Peyer's patch (tissue), 4 donors: ENCODE measurements around the gene L3MBTL1.

Experiments
- CTCF ChIP-seq, 6 experiments: fragments of 450-650 bp in 4 of 6; fragments of 200-600 bp in 2 of 6; sonication (generic) in 1 of 6; IDR thresholded peaks; one replicate each; pipeline ENCODE4 v1.5.1; 2017 to 2019; ENCODE audit warnings: antibody characterized with exemption in 6 of 6, mild to moderate bottlenecking in 3 of 6, moderate library complexity in 1 of 6
- POLR2A ChIP-seq, 2 donors: fragments of 450-650 bp; IDR thresholded peaks; one replicate each; pipeline ENCODE4 v1.5.1; 2017; ENCODE audit warnings: antibody characterized with exemption in 2 of 2, mild to moderate bottlenecking in 2 of 2, moderate library complexity in 2 of 2

- TF ChIP-seq CTCF (IDR thresholded peaks at IDR 0.05) (no peak), POLR2A (IDR thresholded peaks at IDR 0.05) (no peak)
Measured at GRCh38 chr20:43463527-43464218, 43.8 kb upstream of the L3MBTL1 start.
